ENCODE measurements around the gene CCDC169. TPM values are rescaled to one million over a fixed set of nuclear protein-coding genes. Genes with fewer than 3 reads are reported as not detected.

Gene CCDC169
- polyA plus RNA-seq, 1 donor from 2014 or later, result 6.9 TPM

DNA sequence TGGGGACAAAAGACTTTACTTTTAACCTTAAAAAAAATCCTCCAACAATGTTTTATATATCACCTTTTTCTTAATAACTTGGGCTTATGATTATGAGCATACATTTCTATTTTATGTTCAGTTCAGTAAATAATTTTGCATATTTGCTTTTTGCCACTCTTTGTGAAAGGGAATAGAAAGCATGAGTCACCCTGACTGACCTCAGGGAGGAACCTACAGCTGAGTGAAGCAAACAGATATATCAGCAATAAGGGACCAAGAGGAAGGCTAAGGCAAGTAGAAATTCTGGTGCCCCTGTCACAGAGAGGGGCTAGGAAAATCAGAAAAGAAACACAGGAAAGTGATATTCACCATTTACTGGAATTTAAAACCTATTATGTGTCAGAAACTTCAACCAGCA lies 46.1 kb downstream of the CCDC169 start:
- no peak overlapping the region for H3K4me2 ChIP-seq (ENCODE audit: low read length)
- H3K27ac ChIP-seq (ENCODE audit: low read length), result no peak overlapping the region
- no peaks in the 10 kb centered on the region for H4K20me1 ChIP-seq (ENCODE audit: insufficient read depth)
- TF ChIP-seq RAD21 (conservative IDR thresholded peaks at IDR 0.05), result no peak
- TF ChIP-seq MXI1 (conservative IDR thresholded peaks at IDR 0.05; ENCODE audit: poor library complexity, severe bottlenecking), result no peak
- TF ChIP-seq SMC3 (conservative IDR thresholded peaks at IDR 0.05; ENCODE audit: poor library complexity), result no peak
- TF ChIP-seq EZH2 (IDR thresholded peaks at IDR 0.05; ENCODE audit: borderline replicate concordance, insufficient read depth, low read length, poor library complexity, severe bottlenecking), result no peak
- TF ChIP-seq POLR2AphosphoS5 (IDR thresholded peaks at IDR 0.05), result no peak
- TF ChIP-seq, protein P1, sequence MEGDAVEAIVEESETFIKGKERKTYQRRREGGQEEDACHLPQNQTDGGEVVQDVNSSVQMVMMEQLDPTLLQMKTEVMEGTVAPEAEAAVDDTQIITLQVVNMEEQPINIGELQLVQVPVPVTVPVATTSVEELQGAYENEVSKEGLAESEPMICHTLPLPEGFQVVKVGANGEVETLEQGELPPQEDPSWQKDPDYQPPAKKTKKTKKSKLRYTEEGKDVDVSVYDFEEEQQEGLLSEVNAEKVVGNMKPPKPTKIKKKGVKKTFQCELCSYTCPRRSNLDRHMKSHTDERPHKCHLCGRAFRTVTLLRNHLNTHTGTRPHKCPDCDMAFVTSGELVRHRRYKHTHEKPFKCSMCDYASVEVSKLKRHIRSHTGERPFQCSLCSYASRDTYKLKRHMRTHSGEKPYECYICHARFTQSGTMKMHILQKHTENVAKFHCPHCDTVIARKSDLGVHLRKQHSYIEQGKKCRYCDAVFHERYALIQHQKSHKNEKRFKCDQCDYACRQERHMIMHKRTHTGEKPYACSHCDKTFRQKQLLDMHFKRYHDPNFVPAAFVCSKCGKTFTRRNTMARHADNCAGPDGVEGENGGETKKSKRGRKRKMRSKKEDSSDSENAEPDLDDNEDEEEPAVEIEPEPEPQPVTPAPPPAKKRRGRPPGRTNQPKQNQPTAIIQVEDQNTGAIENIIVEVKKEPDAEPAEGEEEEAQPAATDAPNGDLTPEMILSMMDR (IDR thresholded peaks at IDR 0.05; ENCODE audit: poor library complexity, severe bottlenecking), result no peak
- no peak for TF ChIP-seq EP300 (conservative IDR thresholded peaks at IDR 0.05; ENCODE audit: poor library complexity, severe bottlenecking)
- TF ChIP-seq TAF1 (IDR thresholded peaks at IDR 0.05; ENCODE audit: low read depth), result no peak
- TF ChIP-seq, protein P2, sequence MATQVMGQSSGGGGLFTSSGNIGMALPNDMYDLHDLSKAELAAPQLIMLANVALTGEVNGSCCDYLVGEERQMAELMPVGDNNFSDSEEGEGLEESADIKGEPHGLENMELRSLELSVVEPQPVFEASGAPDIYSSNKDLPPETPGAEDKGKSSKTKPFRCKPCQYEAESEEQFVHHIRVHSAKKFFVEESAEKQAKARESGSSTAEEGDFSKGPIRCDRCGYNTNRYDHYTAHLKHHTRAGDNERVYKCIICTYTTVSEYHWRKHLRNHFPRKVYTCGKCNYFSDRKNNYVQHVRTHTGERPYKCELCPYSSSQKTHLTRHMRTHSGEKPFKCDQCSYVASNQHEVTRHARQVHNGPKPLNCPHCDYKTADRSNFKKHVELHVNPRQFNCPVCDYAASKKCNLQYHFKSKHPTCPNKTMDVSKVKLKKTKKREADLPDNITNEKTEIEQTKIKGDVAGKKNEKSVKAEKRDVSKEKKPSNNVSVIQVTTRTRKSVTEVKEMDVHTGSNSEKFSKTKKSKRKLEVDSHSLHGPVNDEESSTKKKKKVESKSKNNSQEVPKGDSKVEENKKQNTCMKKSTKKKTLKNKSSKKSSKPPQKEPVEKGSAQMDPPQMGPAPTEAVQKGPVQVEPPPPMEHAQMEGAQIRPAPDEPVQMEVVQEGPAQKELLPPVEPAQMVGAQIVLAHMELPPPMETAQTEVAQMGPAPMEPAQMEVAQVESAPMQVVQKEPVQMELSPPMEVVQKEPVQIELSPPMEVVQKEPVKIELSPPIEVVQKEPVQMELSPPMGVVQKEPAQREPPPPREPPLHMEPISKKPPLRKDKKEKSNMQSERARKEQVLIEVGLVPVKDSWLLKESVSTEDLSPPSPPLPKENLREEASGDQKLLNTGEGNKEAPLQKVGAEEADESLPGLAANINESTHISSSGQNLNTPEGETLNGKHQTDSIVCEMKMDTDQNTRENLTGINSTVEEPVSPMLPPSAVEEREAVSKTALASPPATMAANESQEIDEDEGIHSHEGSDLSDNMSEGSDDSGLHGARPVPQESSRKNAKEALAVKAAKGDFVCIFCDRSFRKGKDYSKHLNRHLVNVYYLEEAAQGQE (IDR thresholded peaks at IDR 0.05; ENCODE audit: borderline replicate concordance), result no peak
- H3F3A ChIP-seq (ENCODE audit: insufficient read depth, low read length, poor library complexity, severe bottlenecking), result no peaks in the 10 kb centered on the region
- peak overlapping the region; percentile 4 for H2AFZ ChIP-seq (ENCODE audit: low read depth, low read length)
- no peak overlapping the region for H3K4me3 ChIP-seq (ENCODE audit: low read length)
- no peaks in the 10 kb centered on the region for H3K9me2 ChIP-seq (ENCODE audit: insufficient read depth, low read length)
- H3K79me2 ChIP-seq (replicated peaks; ENCODE audit: insufficient read depth, low read length), result no peaks in the 10 kb centered on the region
- peaks cover 4% of the 10 kb centered on the region for H3K9me3 ChIP-seq (ENCODE audit: low read length)
- no peak overlapping the region for H3K9ac ChIP-seq (ENCODE audit: low read length)
- no peaks in the 10 kb centered on the region for H3K27me3 ChIP-seq (ENCODE audit: insufficient read depth, low read depth, low read length)
- no peaks in the 10 kb centered on the region for H3K36me3 ChIP-seq (ENCODE audit: insufficient read depth, low read length)

DNA sequence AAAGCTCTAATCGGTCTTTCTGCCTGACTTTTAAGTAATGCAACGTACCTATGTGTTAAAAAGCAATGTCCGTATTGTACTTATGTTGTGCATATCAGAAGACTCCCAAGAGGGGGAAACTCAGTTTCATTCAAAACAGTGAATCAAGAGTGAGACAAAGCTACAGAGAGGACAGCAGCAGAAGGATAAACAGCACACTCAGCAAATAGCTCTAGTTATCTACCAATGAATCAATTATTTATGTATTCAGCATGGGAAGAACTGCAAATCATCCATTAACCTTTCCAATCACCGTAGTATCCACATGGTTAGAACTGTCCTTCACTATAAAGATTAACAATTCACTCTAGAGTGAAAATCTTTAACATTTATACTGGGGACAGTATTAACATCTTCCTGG lies 46.6 kb downstream of the CCDC169 start:
- Histone ChIP-seq H3K4me3 (ENCODE audit: low read length) (no peak overlapping the region), H3K27me3 (ENCODE audit: insufficient read depth, low read depth, low read length) (no peaks in the 10 kb centered on the region), H3K27ac (ENCODE audit: low read length) (no peak overlapping the region), H2AFZ (ENCODE audit: low read depth, low read length) (no peak overlapping the region), H3K4me2 (ENCODE audit: low read length) (no peak overlapping the region), H3K9ac (ENCODE audit: low read length) (no peak overlapping the region), H3K79me2 (replicated peaks; ENCODE audit: insufficient read depth, low read length) (no peaks in the 10 kb centered on the region), H3K9me3 (ENCODE audit: low read length) (peaks cover 9% of the 10 kb centered on the region), H3K9me2 (ENCODE audit: insufficient read depth, low read length) (no peaks in the 10 kb centered on the region), H4K20me1 (ENCODE audit: insufficient read depth) (no peaks in the 10 kb centered on the region), H3F3A (ENCODE audit: insufficient read depth, low read length, poor library complexity, severe bottlenecking) (no peaks in the 10 kb centered on the region), H3K36me3 (ENCODE audit: insufficient read depth, low read length) (no peaks in the 10 kb centered on the region)
- TF ChIP-seq EP300 (conservative IDR thresholded peaks at IDR 0.05; ENCODE audit: poor library complexity, severe bottlenecking), result no peak
- TF ChIP-seq MXI1 (conservative IDR thresholded peaks at IDR 0.05; ENCODE audit: poor library complexity, severe bottlenecking), result no peak
- no peak for TF ChIP-seq RAD21 (conservative IDR thresholded peaks at IDR 0.05)
- TF ChIP-seq TAF1 (IDR thresholded peaks at IDR 0.05; ENCODE audit: low read depth), result no peak
- no peak for TF ChIP-seq POLR2AphosphoS5 (IDR thresholded peaks at IDR 0.05)
- TF ChIP-seq SMC3 (conservative IDR thresholded peaks at IDR 0.05; ENCODE audit: poor library complexity), result no peak
- TF ChIP-seq, protein P2 (IDR thresholded peaks at IDR 0.05; ENCODE audit: borderline replicate concordance), result no peak
- TF ChIP-seq, protein P1 (IDR thresholded peaks at IDR 0.05; ENCODE audit: poor library complexity, severe bottlenecking), result no peak
- no peak for TF ChIP-seq EZH2 (IDR thresholded peaks at IDR 0.05; ENCODE audit: borderline replicate concordance, insufficient read depth, low read length, poor library complexity, severe bottlenecking)

All from neural cell (in vitro differentiated cells).